RWPE1 (cell line): ENCODE data around the gene SLC66A1.

Experiments used
- CTCF ChIA-PET: fragments of 350-600 bp; sonication (Branson Sonifier 250); formaldehyde crosslinking; extraction: SDS; loops from one replicate; lab custom pipeline; 2021; lab: Yijun Ruan, JAX
- POLR2A ChIA-PET: fragments of 400-600 bp; formaldehyde crosslinking; extraction: SDS; loops from one replicate; lab custom pipeline; 2020; ENCODE audit warnings: antibody characterized with exemption; ENCODE audit not compliant: low non-redundant PET; lab: Yijun Ruan, JAX
- DNase-seq: peaks from one replicate; pipeline ENCODE4 v3.0.0; 2012; ENCODE audit warnings: low spot score
- H3K27ac ChIP-seq: fragments of 450-650 bp; 2 replicates; pipeline ENCODE4 v1.5.1; 2017
- TF ChIP-seq, protein P1 (sequence below): fragments of 450-650 bp; conservative IDR thresholded peaks from 2 replicates; pipeline ENCODE4 v1.5.1; 2017; ENCODE audit warnings: low read depth, mild to moderate bottlenecking

SLC66A1 gene

DNA sequence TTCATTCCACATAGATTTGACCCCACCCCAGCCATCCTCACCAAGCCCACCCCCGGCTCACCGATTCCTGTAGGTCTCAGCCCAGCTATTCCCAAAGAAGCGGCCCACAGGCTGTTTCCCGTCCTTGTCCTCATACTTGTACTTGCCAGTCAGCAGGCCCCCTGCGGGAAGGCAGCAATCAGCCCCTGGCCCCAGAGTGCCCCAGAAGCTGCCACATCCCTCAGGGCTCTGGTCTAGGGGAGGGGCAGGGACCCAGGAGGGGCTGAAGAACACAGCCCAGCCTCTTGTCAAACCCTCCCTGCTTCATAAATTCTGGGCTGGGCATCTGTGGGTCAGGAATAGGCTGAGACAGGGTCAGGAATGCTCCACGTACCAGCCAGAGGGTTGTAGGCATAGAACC lies 5.2 kb upstream of the SLC66A1 start:
- CTCF ChIA-PET: no interaction called here
- no peak overlapping the region for H3K27ac ChIP-seq
- TF ChIP-seq, protein P1, sequence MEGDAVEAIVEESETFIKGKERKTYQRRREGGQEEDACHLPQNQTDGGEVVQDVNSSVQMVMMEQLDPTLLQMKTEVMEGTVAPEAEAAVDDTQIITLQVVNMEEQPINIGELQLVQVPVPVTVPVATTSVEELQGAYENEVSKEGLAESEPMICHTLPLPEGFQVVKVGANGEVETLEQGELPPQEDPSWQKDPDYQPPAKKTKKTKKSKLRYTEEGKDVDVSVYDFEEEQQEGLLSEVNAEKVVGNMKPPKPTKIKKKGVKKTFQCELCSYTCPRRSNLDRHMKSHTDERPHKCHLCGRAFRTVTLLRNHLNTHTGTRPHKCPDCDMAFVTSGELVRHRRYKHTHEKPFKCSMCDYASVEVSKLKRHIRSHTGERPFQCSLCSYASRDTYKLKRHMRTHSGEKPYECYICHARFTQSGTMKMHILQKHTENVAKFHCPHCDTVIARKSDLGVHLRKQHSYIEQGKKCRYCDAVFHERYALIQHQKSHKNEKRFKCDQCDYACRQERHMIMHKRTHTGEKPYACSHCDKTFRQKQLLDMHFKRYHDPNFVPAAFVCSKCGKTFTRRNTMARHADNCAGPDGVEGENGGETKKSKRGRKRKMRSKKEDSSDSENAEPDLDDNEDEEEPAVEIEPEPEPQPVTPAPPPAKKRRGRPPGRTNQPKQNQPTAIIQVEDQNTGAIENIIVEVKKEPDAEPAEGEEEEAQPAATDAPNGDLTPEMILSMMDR: no peak
- POLR2A ChIA-PET: no interaction called here
- no peak for DNase-seq

DNA sequence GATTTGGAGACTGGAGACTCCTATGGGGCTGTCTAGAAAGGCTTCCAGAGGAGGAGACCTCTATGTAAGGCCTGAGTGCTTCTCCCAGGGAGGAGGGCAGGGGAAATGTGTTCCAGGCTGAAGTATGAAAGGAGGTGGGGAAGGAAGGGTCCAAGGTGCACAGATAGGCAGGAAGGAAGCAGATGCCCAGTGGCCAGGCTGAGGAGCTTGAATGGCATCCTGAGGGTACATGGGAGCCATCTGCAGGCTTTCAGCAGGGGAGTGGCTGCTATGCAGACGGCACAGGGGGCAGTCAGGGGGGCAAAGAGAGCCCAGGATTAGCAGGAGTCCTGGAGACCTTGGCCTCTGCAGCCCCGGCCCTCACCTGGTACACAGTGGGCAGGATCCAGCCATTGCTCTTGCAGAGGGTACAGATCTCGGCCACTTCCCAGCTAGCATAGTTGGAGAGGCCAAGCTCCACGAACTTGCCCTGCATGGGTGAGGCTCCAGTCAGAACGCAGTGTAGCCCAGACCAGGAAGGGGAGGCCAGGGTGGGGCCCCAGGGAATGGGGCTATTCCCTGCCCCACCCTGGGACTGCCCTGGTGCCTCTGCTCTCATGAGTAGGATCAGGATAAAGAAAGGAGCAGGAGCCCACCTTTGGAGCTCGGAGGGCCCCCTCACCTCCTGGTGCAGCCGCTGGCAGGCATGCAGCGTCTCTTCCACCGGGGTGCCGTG lies 4.2 kb upstream of the SLC66A1 start:
- H3K27ac ChIP-seq: no peak overlapping the region
- POLR2A ChIA-PET: no interaction called here
- no peak for DNase-seq
- CTCF ChIA-PET: no interaction called here
- TF ChIP-seq, protein P1: no peak

DNA sequence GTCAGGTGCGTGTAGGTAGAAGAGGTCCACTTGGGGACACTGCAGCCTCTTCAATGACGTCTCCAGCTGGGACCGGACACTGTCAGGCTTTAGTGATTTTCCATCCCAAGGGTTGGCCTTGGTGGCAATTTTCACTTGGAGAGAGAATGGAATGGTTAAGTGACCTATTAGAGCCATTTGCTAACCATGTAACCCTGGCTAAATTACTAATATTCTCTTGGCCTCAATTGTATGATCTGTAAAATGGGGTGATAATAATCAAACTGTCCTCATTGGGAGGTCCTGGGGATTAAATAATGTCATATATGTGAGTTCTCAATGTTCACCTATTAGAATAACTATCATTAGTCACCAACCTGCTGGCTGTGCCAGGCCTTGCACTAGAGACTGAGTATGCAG lies 3.6 kb upstream of the SLC66A1 start:
- H3K27ac ChIP-seq: no peak overlapping the region
- TF ChIP-seq, protein P1: no peak

DNA sequence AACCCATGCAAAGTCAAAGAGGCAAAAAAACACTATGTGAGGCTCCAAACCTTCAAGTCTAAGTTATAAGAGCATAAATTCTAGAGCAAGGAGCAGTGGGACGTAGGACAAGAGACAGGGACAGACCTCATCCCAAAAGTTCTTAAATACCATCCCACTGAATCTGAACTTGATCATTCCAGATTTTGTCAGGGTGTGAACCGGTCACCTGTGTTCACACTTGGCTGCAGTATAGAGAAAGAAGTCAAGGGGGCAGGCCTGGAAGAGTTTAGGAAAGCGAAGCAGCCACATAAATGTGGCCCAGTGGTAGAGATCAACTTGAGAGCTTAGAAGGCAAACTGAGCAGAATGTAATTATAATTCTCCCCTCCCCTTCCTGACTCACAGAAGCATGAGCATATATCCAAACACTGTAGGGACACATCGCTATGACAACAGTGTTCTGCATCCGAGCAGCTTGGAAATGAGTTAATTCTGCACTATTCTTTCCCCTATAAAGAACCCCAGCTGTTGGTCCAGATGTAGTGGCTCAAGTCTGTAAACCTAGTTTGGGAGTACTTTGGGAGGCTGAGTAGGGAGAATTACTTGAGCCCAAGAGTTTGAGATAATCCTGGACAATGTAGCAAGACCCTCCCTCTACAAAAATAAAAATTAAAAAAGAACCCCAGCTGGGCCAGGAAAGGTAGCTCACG lies 2.9 kb upstream of the SLC66A1 start:
- DNase-seq: no peak
- POLR2A ChIA-PET: no interaction called here
- CTCF ChIA-PET: no interaction called here
- H3K27ac ChIP-seq: 0 out of 2 replicates have a peak overlapping the region, but pooled peaks have one; percentile 78
- TF ChIP-seq, protein P1: no peak

More for the DNA sequence above, 3.6 kb upstream of the SLC66A1 start:
- no peak for DNase-seq
- ChIA-PET POLR2A (no interaction called here), CTCF (no interaction called here)

DNA sequence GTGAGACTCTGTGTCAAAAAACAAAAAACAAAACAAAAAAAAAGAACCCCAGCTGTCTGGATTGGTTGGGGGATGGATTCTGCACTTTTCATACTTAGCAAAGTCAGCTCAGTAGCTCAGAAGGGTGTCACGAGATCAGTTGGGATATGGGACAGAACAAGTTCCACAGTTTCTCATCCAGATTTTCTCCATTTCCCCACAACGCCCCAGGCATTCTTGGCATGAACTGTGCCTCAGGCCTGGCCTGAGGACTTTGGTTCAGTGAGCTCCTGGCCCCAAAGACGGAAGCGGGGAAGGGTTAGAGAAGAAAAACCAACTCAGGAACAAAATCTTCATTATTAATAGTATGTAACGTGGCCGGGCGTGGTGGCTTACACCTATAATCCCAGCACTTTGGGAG lies 2.1 kb upstream of the SLC66A1 start:
- H3K27ac ChIP-seq: peak overlapping the region; percentile 78; the same call in 1 of the 2 replicates
- no peak for DNase-seq
- CTCF ChIA-PET: no interaction called here
- TF ChIP-seq, protein P1: no peak
- POLR2A ChIA-PET: interaction anchor here (0.7 kb wide), 1 partner anchor 1021 kb away, joined by 3 read pairs; no protein-coding TSS in a partner anchor

DNA sequence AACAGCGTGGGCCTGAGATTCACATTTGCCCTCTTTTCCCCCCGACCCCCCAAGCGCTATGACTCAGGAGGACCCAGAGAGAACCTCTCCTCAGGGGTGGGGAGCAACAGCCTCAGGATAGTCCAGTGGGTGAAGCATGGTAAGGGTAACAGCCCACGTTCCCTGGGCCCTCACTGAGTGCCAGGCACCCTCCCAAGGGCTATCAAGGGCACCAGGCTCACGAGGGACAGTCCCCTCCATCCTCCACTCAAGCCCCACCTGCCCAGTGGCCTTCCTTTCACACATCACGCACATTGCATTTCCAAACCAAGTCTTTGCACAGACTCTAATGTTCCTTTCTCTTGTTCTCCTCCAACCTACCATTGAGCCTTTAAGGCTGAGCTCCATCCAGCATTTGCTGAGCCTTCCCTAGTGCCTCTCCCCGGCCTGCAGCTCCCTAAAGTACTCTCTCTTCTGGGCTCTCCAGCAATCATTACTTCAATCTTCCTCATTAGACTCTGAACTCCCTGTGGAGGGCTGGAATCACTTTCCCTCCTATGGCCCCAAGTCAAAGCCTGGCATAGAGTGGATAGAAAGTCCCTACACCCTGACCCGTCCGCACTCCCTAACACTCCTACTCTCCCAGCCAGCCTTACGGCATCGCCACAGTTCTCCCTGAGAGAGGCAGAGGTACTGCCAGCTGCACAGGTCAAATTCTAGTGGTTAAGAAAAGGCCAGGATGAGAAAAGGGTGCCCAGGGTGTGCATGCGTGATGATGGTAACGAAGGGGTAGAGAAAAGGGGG lies 1.2 kb upstream of the SLC66A1 start:
- TF ChIP-seq, protein P1: no peak
- peak overlapping the region; percentile 78 for H3K27ac ChIP-seq
- no peak for DNase-seq
- POLR2A ChIA-PET: interaction anchor here (0.6 to 0.7 kb wide), 2 partner anchors 342 to 1022 kb away, joined by 3 to 4 read pairs; no protein-coding TSS in a partner anchor
- CTCF ChIA-PET: interaction anchor here (1.0 kb wide), 1 partner anchor 40 kb away, joined by 3 read pairs; no protein-coding TSS in a partner anchor
